DOHH2 (cell line): ENCODE data around the gene RPP21.

Source experiments
- EZH2phosphoT487 ChIP-seq: fragments of 200-600 bp; sonication (generic); IDR thresholded peaks from 2 replicates; pipeline ENCODE4 v1.6.1; 2017; ENCODE audit warnings: borderline replicate concordance, mild to moderate bottlenecking, antibody characterized with exemption, low read length, moderate library complexity, mixed read lengths
- TF ChIP-seq, protein P1 (sequence below): fragments of 200-600 bp; sonication (generic); IDR thresholded peaks from one replicate; pipeline ENCODE4 v1.5.1; 2014; ENCODE audit warnings: antibody characterized with exemption, mild to moderate bottlenecking, low read depth, low read length; ENCODE audit not compliant: poor library complexity, severe bottlenecking

- TF ChIP-seq, protein P1, sequence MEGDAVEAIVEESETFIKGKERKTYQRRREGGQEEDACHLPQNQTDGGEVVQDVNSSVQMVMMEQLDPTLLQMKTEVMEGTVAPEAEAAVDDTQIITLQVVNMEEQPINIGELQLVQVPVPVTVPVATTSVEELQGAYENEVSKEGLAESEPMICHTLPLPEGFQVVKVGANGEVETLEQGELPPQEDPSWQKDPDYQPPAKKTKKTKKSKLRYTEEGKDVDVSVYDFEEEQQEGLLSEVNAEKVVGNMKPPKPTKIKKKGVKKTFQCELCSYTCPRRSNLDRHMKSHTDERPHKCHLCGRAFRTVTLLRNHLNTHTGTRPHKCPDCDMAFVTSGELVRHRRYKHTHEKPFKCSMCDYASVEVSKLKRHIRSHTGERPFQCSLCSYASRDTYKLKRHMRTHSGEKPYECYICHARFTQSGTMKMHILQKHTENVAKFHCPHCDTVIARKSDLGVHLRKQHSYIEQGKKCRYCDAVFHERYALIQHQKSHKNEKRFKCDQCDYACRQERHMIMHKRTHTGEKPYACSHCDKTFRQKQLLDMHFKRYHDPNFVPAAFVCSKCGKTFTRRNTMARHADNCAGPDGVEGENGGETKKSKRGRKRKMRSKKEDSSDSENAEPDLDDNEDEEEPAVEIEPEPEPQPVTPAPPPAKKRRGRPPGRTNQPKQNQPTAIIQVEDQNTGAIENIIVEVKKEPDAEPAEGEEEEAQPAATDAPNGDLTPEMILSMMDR, result no peak
- TF ChIP-seq EZH2phosphoT487, result no peak
These were observed 22.1 kb upstream of the RPP21 start for GRCh38 chr6:30322527-30323501.
